22Rv1 (cell line): ENCODE results near the gene GCN1.

Experiments
- H3K27ac ChIP-seq: fragments of 450-650 bp; 2 replicates; pipeline ENCODE4 v1.5.1; 2017
- CTCF ChIP-seq: fragments of 450-650 bp; IDR thresholded peaks from 2 replicates; pipeline ENCODE4 v1.5.1; 2017; ENCODE audit warnings: mild to moderate bottlenecking
- ZFX ChIP-seq: fragments of 450-650 bp; IDR thresholded peaks from 2 replicates; pipeline ENCODE4 v1.6.1; 2017; ENCODE audit warnings: antibody characterized with exemption, borderline replicate concordance

Gene GCN1

GRCh38 chr12:120085920-120086645, 108.4 kb downstream of the GCN1 start:
- peak overlapping the region; percentile 78 for H3K27ac ChIP-seq

GRCh38 chr12:120081641-120082040, 112.9 kb downstream of the GCN1 start:
- TF ChIP-seq ZFX (no peak), CTCF (no peak)
- H3K27ac ChIP-seq, result peak overlapping the region; percentile 99; the same call in 1 of the 2 replicates

More at GRCh38 chr12:120085920-120086645, 108.4 kb downstream of the GCN1 start:
- no peak for TF ChIP-seq CTCF
- no peak for TF ChIP-seq ZFX

GRCh38 chr12:120079411-120080400, 114.8 kb downstream of the GCN1 start:
- peak overlapping the region; percentile 99 for H3K27ac ChIP-seq
- TF ChIP-seq ZFX (no peak), CTCF (no peak)

- TF ChIP-seq ZFX (no peak), CTCF (no peak)
- peak overlapping the region; percentile 99 for H3K27ac ChIP-seq
These were observed 115.6 kb downstream of the GCN1 start for GRCh38 chr12:120078868-120079267.

- peak overlapping the region; percentile 99 for H3K27ac ChIP-seq
- TF ChIP-seq CTCF (no peak), ZFX (no peak)
These were observed 117.3 kb downstream of the GCN1 start for GRCh38 chr12:120077260-120077659.
